Measurements from ENCODE around the gene FXYD5. TPM values are rescaled to one million over a fixed set of nuclear protein-coding genes. Genes with fewer than 3 reads are reported as not detected.

Gene FXYD5
- total and polyA plus RNA-seq, 10 of the 15 experiments (the other 5 are each of a cell fraction or from before 2014, with no cell fraction given) = 30.0 to 159 (median 93.9) TPM

DNA sequence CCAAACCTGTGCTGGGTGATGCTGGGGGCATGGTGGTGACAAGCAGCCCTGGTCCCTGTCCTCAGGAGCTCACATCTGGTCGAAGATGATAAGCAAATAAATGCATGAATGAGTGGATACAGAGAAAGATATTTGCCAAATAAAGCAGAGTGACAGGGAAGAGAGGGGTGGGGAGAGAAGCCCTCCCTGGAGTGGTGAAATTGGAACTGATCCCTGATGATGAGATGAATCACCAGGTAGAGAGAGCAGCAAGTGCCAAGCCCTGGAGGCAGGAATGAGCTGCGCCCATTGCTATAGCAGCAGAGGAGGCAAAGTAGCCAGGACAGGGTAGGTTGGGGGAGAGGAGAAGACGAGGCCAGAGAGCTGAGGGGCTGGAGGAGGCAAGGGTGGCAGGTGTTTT is 13.7 kb downstream of the FXYD5 start:
- Histone ChIP-seq H4K20me1 (ENCODE audit: control insufficient read depth, insufficient read depth) (no peaks in the 10 kb centered on the region), H3K27me3 (replicated peaks in 1 of 2; ENCODE audit: control insufficient read depth in 2 of 2, insufficient read depth in 2 of 2, low read length in 1 of 2) (no peaks in the 10 kb centered on the region), H3K4me1 (ENCODE audit: control insufficient read depth, insufficient read depth, low read length) (peaks cover 11% of the 10 kb centered on the region; the same call in 1 of the 2 replicates), H3K9me3 (replicated peaks; ENCODE audit: control insufficient read depth, insufficient read depth, low read length) (peaks cover 34% of the 10 kb centered on the region), H3K4me2 (ENCODE audit: control insufficient read depth, insufficient read depth) (no peak overlapping the region), H3K27ac (ENCODE audit: control insufficient read depth, insufficient read depth) (no peak overlapping the region), H3K36me3 (ENCODE audit: control insufficient read depth in 2 of 2, insufficient read depth in 2 of 2, low read length in 1 of 2) (peaks cover 24 to 34% of the 10 kb centered on the region in 2 experiments), H3K4me3 (no peak overlapping the region), H3K9ac (ENCODE audit: control insufficient read depth, insufficient read depth, low read length) (no peak overlapping the region), H2AFZ (ENCODE audit: control insufficient read depth, low read depth, low read length) (no peak overlapping the region), H3K79me2 (ENCODE audit: control insufficient read depth, insufficient read depth, low read length) (no peaks in the 10 kb centered on the region)
- in situ Hi-C loops (cut with MboI) (no loop called here), intact Hi-C loops (cut with micrococcal nuclease; ENCODE audit: unreplicated experiment) (no loop called here)
- FAIRE-seq = no peak
- no peak for DNase-seq (ENCODE audit: low read depth, low spot score)
- SMC1A ChIA-PET (ENCODE audit: uncharacterized antibody, unreplicated experiment) = interaction anchor here (1.2 kb wide), 1 partner anchor 27 kb away, joined by 3 read pairs; no protein-coding TSS in a partner anchor
- RAD21 ChIA-PET (ENCODE audit: unreplicated experiment) = no interaction called here
- WGBS (ENCODE audit: insufficient coverage, insufficient replicate concordance, low lambda C conversion rate, missing lambda C conversion rate) = 84% methylated on average over 3 of the region's 3 CpGs
- BruUV-seq (replicated peaks) = no TSS peak
- CTCF ChIA-PET = no interaction called here
- POLR2A ChIA-PET = interaction anchor here (0.6 to 0.8 kb wide), 4 partner anchors 12 to 221 kb away, joined by 3 to 6 read pairs (median 4); partner anchors contain the start of gene FXYD5
- ATAC-seq = no peak
- TF ChIP-seq RAD21 (IDR thresholded peaks at IDR 0.05; ENCODE audit: insufficient read depth, low read depth, low read length) = no peak
- no peak for TF ChIP-seq SREBF2 (IDR thresholded peaks at IDR 0.05; ENCODE audit: low read length)
- TF ChIP-seq EP300 (IDR thresholded peaks at IDR 0.05; ENCODE audit: borderline replicate concordance in 1 of 2, control insufficient read depth in 1 of 2, low read depth in 2 of 2, low read length in 2 of 2) = no peak
- TF ChIP-seq, protein P1, sequence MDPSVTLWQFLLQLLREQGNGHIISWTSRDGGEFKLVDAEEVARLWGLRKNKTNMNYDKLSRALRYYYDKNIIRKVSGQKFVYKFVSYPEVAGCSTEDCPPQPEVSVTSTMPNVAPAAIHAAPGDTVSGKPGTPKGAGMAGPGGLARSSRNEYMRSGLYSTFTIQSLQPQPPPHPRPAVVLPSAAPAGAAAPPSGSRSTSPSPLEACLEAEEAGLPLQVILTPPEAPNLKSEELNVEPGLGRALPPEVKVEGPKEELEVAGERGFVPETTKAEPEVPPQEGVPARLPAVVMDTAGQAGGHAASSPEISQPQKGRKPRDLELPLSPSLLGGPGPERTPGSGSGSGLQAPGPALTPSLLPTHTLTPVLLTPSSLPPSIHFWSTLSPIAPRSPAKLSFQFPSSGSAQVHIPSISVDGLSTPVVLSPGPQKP (IDR thresholded peaks at IDR 0.05; ENCODE audit: low read depth, low read length) = no peak
- TF ChIP-seq CBX5 (IDR thresholded peaks at IDR 0.05; ENCODE audit: low read depth) = no peak
- no peak for TF ChIP-seq RELB (IDR thresholded peaks at IDR 0.05; ENCODE audit: low read depth)
- no peak for TF ChIP-seq FOXM1 (IDR thresholded peaks at IDR 0.05; ENCODE audit: low read depth, low read length)
- TF ChIP-seq, protein P2, sequence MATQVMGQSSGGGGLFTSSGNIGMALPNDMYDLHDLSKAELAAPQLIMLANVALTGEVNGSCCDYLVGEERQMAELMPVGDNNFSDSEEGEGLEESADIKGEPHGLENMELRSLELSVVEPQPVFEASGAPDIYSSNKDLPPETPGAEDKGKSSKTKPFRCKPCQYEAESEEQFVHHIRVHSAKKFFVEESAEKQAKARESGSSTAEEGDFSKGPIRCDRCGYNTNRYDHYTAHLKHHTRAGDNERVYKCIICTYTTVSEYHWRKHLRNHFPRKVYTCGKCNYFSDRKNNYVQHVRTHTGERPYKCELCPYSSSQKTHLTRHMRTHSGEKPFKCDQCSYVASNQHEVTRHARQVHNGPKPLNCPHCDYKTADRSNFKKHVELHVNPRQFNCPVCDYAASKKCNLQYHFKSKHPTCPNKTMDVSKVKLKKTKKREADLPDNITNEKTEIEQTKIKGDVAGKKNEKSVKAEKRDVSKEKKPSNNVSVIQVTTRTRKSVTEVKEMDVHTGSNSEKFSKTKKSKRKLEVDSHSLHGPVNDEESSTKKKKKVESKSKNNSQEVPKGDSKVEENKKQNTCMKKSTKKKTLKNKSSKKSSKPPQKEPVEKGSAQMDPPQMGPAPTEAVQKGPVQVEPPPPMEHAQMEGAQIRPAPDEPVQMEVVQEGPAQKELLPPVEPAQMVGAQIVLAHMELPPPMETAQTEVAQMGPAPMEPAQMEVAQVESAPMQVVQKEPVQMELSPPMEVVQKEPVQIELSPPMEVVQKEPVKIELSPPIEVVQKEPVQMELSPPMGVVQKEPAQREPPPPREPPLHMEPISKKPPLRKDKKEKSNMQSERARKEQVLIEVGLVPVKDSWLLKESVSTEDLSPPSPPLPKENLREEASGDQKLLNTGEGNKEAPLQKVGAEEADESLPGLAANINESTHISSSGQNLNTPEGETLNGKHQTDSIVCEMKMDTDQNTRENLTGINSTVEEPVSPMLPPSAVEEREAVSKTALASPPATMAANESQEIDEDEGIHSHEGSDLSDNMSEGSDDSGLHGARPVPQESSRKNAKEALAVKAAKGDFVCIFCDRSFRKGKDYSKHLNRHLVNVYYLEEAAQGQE (IDR thresholded peaks at IDR 0.05; ENCODE audit: low read depth, low read length) = no peak
- no peak for TF ChIP-seq ASH2L (IDR thresholded peaks at IDR 0.05; ENCODE audit: borderline replicate concordance, low read depth)
- TF ChIP-seq HCFC1 (IDR thresholded peaks at IDR 0.05; ENCODE audit: low read length) = no peak
- no peak for TF ChIP-seq ZZZ3 (IDR thresholded peaks at IDR 0.05; ENCODE audit: control insufficient read depth, insufficient read length, low read depth)
- TF ChIP-seq STAT3 (IDR thresholded peaks at IDR 0.05; ENCODE audit: low read depth, low read length) = no peak

All from GM12878 (cell line).